ENCODE data around the gene NFKBIL1. TPM values are rescaled to one million over a fixed set of nuclear protein-coding genes. Genes with fewer than 3 reads are reported as not detected.

NFKBIL1 gene
- total and polyA plus RNA-seq, 2 experiments from 2014 or later: 9.6 to 12.3 TPM

DNA sequence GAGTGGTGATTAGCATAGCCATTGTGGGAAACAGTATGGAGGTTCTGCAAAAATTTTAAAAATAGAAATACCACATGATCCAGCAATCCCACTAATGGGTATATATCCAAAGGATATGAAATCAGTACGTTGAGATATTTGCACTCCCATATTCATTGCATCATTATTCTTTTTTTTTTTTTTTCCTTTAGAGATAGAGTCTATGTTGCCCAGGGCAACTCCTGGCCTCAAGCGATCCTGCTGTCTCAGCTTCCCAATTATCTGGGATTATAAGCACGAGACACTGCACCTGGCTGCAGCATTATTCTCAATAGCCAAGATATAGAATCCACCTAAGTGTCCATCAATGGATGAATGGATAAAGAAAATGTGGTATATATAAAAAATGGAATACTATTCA lies 25.6 kb upstream of the NFKBIL1 start (continued):
- TF ChIP-seq ZNF114 (CRISPR knock-in tag; IDR thresholded peaks at IDR 0.05) (no peak), ZNF331 (CRISPR knock-in tag; IDR thresholded peaks at IDR 0.05; ENCODE audit: low read depth) (no peak), EZH2 (IDR thresholded peaks at IDR 0.05; ENCODE audit: low read depth, unreplicated experiment) (no peak), JUNB (IDR thresholded peaks at IDR 0.05; ENCODE audit: unreplicated experiment) (no peak), STAT1 (IDR thresholded peaks at IDR 0.05; ENCODE audit: unreplicated experiment) (no peak)

DNA sequence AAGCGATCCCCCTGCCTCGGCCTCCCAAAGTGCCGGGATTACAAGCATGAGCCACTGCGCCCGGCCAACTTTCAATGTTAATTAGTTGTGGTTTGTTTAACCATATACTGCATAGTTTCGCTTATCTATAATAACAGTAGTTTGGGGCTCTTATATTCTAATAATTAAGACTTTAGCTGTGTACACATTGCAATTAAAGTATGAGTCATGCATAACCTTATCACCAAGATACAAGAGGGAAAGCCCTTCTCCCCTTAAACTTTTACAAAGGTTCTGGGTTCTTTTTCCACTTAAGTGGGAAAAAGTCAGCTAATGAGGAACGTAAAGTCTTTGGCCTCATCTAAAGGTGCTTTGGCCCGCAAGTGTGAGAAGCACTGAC lies 21.9 kb upstream of the NFKBIL1 start:
- Histone ChIP-seq H4K20me1 (replicated peaks; ENCODE audit: insufficient read depth) (peaks cover 2% of the 10 kb centered on the region; the same call in 1 of the 2 replicates), H3K4me3 (no peak overlapping the region), H3K36me3 (ENCODE audit: insufficient read depth) (peaks cover 10% of the 10 kb centered on the region; the same call in 1 of the 2 replicates), H3K9me2 (ENCODE audit: insufficient read depth) (no peaks in the 10 kb centered on the region), H3K79me2 (replicated peaks; ENCODE audit: insufficient read depth) (no peaks in the 10 kb centered on the region), H3K4me1 (ENCODE audit: insufficient read depth) (peaks cover 4% of the 10 kb centered on the region), H3K4me2 (no peak overlapping the region), H3K27me3 (ENCODE audit: insufficient read depth) (no peaks in the 10 kb centered on the region), H3K27ac (ENCODE audit: low read depth) (no peak overlapping the region), H2AFZ (no peak overlapping the region), H3F3A (replicated peaks; ENCODE audit: low read depth) (peaks cover 16% of the 10 kb centered on the region)
- no peak overlapping the region for H3K4me3 Mint-ChIP-seq
- TF ChIP-seq, protein P1, sequence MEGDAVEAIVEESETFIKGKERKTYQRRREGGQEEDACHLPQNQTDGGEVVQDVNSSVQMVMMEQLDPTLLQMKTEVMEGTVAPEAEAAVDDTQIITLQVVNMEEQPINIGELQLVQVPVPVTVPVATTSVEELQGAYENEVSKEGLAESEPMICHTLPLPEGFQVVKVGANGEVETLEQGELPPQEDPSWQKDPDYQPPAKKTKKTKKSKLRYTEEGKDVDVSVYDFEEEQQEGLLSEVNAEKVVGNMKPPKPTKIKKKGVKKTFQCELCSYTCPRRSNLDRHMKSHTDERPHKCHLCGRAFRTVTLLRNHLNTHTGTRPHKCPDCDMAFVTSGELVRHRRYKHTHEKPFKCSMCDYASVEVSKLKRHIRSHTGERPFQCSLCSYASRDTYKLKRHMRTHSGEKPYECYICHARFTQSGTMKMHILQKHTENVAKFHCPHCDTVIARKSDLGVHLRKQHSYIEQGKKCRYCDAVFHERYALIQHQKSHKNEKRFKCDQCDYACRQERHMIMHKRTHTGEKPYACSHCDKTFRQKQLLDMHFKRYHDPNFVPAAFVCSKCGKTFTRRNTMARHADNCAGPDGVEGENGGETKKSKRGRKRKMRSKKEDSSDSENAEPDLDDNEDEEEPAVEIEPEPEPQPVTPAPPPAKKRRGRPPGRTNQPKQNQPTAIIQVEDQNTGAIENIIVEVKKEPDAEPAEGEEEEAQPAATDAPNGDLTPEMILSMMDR (conservative IDR thresholded peaks at IDR 0.05; ENCODE audit: low read depth in 2 of 2): no peak
- TF ChIP-seq, protein P2, sequence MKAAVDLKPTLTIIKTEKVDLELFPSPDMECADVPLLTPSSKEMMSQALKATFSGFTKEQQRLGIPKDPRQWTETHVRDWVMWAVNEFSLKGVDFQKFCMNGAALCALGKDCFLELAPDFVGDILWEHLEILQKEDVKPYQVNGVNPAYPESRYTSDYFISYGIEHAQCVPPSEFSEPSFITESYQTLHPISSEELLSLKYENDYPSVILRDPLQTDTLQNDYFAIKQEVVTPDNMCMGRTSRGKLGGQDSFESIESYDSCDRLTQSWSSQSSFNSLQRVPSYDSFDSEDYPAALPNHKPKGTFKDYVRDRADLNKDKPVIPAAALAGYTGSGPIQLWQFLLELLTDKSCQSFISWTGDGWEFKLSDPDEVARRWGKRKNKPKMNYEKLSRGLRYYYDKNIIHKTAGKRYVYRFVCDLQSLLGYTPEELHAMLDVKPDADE (IDR thresholded peaks at IDR 0.05): no peak
- no peak overlapping the region for H3K27ac Mint-ChIP-seq
- DNase-seq (ENCODE audit: low spot score) (no peak), ATAC-seq (no peak)
- peaks cover 19% of the 10 kb centered on the region for H3K4me1 Mint-ChIP-seq
- H3K27me3 Mint-ChIP-seq (ENCODE audit: insufficient read depth, low read depth, poor library complexity): peaks cover 13% of the 10 kb centered on the region
- peaks cover 20% of the 10 kb centered on the region for H3K36me3 Mint-ChIP-seq (ENCODE audit: low read depth)
- H3K9me3 Mint-ChIP-seq: no peaks in the 10 kb centered on the region

DNA sequence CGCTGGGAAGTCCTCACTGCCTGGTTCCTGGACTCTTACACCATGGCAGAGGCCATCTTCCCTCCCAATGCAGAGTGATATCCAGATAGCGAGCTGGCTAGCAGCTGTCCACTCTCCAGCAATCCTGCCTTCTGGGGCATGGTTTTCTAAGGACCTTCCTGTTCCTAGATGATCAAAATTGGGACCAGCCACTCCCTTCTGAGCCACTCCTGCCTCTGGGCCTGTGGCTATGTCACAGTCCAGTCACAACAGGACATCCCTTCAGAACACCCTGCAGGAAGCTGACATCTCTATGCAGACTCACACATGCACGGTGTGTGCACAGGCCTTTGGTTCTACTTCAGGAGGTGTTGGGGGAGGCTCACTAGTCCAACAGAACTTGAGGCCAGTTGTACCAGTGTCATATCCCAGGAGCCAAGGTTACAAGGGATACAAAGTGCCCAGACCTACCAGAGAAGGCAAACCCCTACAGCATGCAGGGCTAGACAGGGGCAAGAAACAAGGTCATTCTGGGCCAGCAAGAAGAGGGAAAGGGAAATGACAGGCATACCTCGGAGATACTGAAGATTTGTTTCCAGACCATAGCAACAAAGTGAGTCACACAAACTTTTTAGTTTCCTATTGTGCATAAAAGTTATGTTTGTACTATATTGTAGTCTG lies 21.3 kb upstream of the NFKBIL1 start:
- H3K27me3 Mint-ChIP-seq (ENCODE audit: insufficient read depth, low read depth, poor library complexity): peaks cover 13% of the 10 kb centered on the region
- peaks cover 20% of the 10 kb centered on the region for H3F3A ChIP-seq (replicated peaks; ENCODE audit: low read depth)
- H3K9me2 ChIP-seq (ENCODE audit: insufficient read depth): no peaks in the 10 kb centered on the region
- ATAC-seq (no peak), DNase-seq (ENCODE audit: low spot score) (no peak)
- H3K27me3 ChIP-seq (ENCODE audit: insufficient read depth): no peaks in the 10 kb centered on the region
- H3K4me2 ChIP-seq: no peak overlapping the region
- H3K4me3 Mint-ChIP-seq: no peak overlapping the region
- H3K36me3 Mint-ChIP-seq (ENCODE audit: low read depth): peaks cover 25% of the 10 kb centered on the region
- peaks cover 4% of the 10 kb centered on the region for H3K4me1 ChIP-seq (ENCODE audit: insufficient read depth)
- H2AFZ ChIP-seq: no peak overlapping the region
- H3K4me3 ChIP-seq: no peak overlapping the region
- no peak overlapping the region for H3K27ac Mint-ChIP-seq
- no peaks in the 10 kb centered on the region for H3K9me3 Mint-ChIP-seq
- H3K79me2 ChIP-seq (replicated peaks; ENCODE audit: insufficient read depth): no peaks in the 10 kb centered on the region
- peaks cover 15% of the 10 kb centered on the region for H3K36me3 ChIP-seq (ENCODE audit: insufficient read depth)
- H3K27ac ChIP-seq (ENCODE audit: low read depth): no peak overlapping the region
- H4K20me1 ChIP-seq (replicated peaks; ENCODE audit: insufficient read depth): peaks cover 8% of the 10 kb centered on the region; the same call in 1 of the 2 replicates
- H3K4me1 Mint-ChIP-seq: peaks cover 22% of the 10 kb centered on the region
- TF ChIP-seq ZNF331 (CRISPR knock-in tag; IDR thresholded peaks at IDR 0.05; ENCODE audit: low read depth) (no peak), EZH2 (IDR thresholded peaks at IDR 0.05; ENCODE audit: low read depth, unreplicated experiment) (no peak), STAT1 (IDR thresholded peaks at IDR 0.05; ENCODE audit: unreplicated experiment) (no peak), JUNB (IDR thresholded peaks at IDR 0.05; ENCODE audit: unreplicated experiment) (no peak), EZH2phosphoT487 (IDR thresholded peaks at IDR 0.05; ENCODE audit: unreplicated experiment) (no peak), POLR2AphosphoS5 (IDR thresholded peaks at IDR 0.05; ENCODE audit: low read depth) (no peak), NANOG (IDR thresholded peaks at IDR 0.05; ENCODE audit: borderline replicate concordance) (no peak), ZNF114 (CRISPR knock-in tag; IDR thresholded peaks at IDR 0.05) (no peak), CREB1 (CRISPR knock-in tag; IDR thresholded peaks at IDR 0.05; ENCODE audit: low read depth) (no peak)
- TF ChIP-seq, protein P2 (IDR thresholded peaks at IDR 0.05): no peak
- TF ChIP-seq, protein P1 (conservative IDR thresholded peaks at IDR 0.05; ENCODE audit: low read depth in 2 of 2): no peak
